ENCODE data around the gene MAT2A. TPM values are rescaled to one million over a fixed set of nuclear protein-coding genes. Genes with fewer than 3 reads are reported as not detected.

MAT2A gene
- total RNA-seq, 4 donors from 2014 or later = 66.2 to 185 (median 142) TPM

DNA sequence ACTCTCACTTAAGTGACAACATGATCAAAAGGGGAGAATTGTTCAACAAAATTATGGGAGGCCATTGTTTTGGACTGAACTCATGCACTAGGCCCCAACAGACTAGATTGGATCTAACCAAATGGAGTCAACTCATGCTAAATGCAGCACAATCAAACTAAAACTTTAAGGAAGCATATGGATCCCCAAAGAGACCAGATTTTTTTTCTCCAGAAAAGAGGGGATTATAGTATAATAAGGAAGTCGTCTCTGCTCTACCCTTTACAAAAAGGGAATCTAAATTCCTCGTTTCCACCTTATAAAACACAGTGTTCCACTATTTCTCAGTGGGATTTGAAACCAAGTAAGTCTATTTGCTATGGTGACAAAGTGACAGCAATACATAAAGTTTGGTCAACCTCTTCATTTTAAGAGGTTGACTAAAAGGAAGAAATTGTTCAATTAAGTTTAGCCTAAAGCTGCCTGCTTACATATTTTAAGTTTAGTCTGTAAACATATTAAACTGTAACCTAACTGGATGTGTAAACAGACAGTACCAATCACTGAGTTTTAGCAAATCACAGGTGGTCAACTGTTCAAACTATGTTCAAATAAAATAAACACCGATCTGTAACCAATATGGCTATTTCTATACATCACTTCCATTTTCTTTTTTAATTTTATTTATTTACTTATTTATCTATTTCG, 40.9 kb upstream of the MAT2A start:
- peaks cover 0 to 22% (median 2%) of the 10 kb centered on the region in 4 donors for H3K4me1 ChIP-seq
- no peaks in the 10 kb centered on the region for H3K9me3 ChIP-seq
- DNase-seq = no peak
- TF ChIP-seq, protein P1, sequence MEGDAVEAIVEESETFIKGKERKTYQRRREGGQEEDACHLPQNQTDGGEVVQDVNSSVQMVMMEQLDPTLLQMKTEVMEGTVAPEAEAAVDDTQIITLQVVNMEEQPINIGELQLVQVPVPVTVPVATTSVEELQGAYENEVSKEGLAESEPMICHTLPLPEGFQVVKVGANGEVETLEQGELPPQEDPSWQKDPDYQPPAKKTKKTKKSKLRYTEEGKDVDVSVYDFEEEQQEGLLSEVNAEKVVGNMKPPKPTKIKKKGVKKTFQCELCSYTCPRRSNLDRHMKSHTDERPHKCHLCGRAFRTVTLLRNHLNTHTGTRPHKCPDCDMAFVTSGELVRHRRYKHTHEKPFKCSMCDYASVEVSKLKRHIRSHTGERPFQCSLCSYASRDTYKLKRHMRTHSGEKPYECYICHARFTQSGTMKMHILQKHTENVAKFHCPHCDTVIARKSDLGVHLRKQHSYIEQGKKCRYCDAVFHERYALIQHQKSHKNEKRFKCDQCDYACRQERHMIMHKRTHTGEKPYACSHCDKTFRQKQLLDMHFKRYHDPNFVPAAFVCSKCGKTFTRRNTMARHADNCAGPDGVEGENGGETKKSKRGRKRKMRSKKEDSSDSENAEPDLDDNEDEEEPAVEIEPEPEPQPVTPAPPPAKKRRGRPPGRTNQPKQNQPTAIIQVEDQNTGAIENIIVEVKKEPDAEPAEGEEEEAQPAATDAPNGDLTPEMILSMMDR (IDR thresholded peaks at IDR 0.05) = no peak
- TF ChIP-seq POLR2AphosphoS5 (IDR thresholded peaks at IDR 0.05) = no peak
- TF ChIP-seq POLR2A (IDR thresholded peaks at IDR 0.05) = no peak
- no peak for TF ChIP-seq EP300 (IDR thresholded peaks at IDR 0.05; ENCODE audit: low read depth)
- 62 to 88% methylated on average over 3 to 4 of the region's 4 CpGs for WGBS, 2 donors (ENCODE audit: low coverage in 1 of 2)
- no peak overlapping the region for H3K4me3 ChIP-seq
- H3K27me3 ChIP-seq = no peaks in the 10 kb centered on the region
- peak overlapping the region in 2 of 4 donors; percentile 61 to 76 for H3K27ac ChIP-seq
- intact Hi-C loops (cut with DNase I; ENCODE audit: low total_unique reads) = no loop called here
- H3K36me3 ChIP-seq = no peaks in the 10 kb centered on the region
- in situ Hi-C loops (cut with MboI; ENCODE audit: low pct_ligation_motif_present in 1 of 4, low pct_unique_long_range_greater_than_20kb in 1 of 4, low sequenced_read_pairs in 3 of 4) = no loop called here

DNA sequence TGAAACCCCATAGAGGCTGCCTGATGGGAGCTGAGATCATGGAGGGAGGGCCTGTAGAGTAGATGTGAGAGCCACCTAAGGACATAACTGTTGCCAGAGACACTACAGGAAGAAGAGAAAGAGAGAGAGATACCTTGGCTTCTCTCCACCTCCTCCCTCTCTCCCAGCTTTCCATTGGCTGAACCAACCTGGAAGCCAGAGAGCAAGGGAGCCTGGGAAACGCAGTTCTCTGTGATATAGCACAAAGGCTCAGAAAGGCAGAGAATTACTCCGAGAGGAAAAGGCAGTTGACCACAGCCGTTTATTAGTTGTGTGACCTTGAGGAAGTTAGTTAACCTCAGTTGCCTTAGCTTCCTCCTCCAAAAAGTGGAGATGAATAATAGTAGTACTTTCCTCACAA, 37.7 kb upstream of the MAT2A start:
- H3K4me3 ChIP-seq = no peak overlapping the region
- no peaks in the 10 kb centered on the region for H3K27me3 ChIP-seq
- TF ChIP-seq EP300 (IDR thresholded peaks at IDR 0.05; ENCODE audit: low read depth) (no peak), POLR2A (IDR thresholded peaks at IDR 0.05) (no peak), POLR2AphosphoS5 (IDR thresholded peaks at IDR 0.05) (no peak)
- TF ChIP-seq, protein P1 (IDR thresholded peaks at IDR 0.05) = no peak
- in situ Hi-C loops (cut with MboI; ENCODE audit: low pct_ligation_motif_present in 1 of 4, low pct_unique_long_range_greater_than_20kb in 1 of 4, low sequenced_read_pairs in 3 of 4) = no loop called here
- WGBS, 2 donors (ENCODE audit: low coverage in 1 of 2) = 43 to 66% methylated on average over 3 of the region's 3 CpGs
- H3K27ac ChIP-seq = peak overlapping the region in 1 of 4 donors; percentile 17
- H3K9me3 ChIP-seq = no peaks in the 10 kb centered on the region
- intact Hi-C loops (cut with DNase I; ENCODE audit: low total_unique reads) = no loop called here
- no peak for DNase-seq
- H3K36me3 ChIP-seq = no peaks in the 10 kb centered on the region
- peaks cover 0 to 46% (median 5%) of the 10 kb centered on the region in 4 donors for H3K4me1 ChIP-seq

GRCh38 chr2:85502720-85503119, 36.2 kb upstream of the MAT2A start:
- 17 to 69% methylated on average over 1 to 3 of the region's 3 CpGs for WGBS, 2 donors (ENCODE audit: low coverage in 1 of 2)
- Histone ChIP-seq H3K4me1 (peaks cover 0 to 46% (median 5%) of the 10 kb centered on the region in 4 donors), H3K36me3 (no peaks in the 10 kb centered on the region), H3K9me3 (no peaks in the 10 kb centered on the region), H3K27ac (no peak overlapping the region), H3K4me3 (no peak overlapping the region), H3K27me3 (no peaks in the 10 kb centered on the region)
- no peak for DNase-seq
- intact Hi-C loops (cut with DNase I; ENCODE audit: low total_unique reads) (no loop called here), in situ Hi-C loops (cut with MboI; ENCODE audit: low pct_ligation_motif_present in 1 of 4, low pct_unique_long_range_greater_than_20kb in 1 of 4, low sequenced_read_pairs in 3 of 4) (no loop called here)
- no peak for TF ChIP-seq POLR2AphosphoS5 (IDR thresholded peaks at IDR 0.05)
- no peak for TF ChIP-seq EP300 (IDR thresholded peaks at IDR 0.05; ENCODE audit: low read depth)
- TF ChIP-seq, protein P1 (IDR thresholded peaks at IDR 0.05) = no peak
- no peak for TF ChIP-seq POLR2A (IDR thresholded peaks at IDR 0.05)

DNA sequence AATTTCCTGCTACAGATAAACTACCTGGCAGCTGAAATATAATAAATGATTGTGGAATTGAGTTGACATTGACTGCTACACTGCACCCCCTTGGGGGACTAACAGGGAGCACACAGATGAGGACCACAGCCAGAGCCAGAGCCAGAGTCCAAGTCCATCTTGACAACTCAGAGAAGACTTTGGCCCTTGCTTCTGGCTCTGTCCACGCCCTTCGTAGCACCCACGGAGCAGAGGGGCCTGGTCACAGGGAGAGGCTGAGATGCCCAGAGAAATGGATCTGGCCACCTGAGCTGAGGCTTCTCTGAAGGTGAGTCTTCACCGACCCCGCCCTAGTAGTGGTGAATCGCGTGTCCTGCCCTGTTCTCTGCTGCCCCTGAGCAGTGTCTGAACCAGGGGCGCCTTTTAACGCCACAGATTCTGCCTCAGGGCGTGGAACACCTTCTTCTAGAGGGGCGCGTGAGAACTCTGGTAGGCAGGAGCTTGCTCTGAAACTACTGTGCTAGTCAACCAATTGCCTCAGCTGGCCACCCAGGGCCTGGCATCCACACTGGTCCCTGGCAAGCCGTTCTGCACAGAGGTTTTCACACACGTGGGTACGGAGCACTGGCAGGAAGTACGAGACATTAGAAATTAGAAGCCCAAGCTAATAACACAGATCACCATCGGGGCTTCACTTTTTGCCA, 35.7 kb upstream of the MAT2A start:
- Histone ChIP-seq H3K27ac (peak overlapping the region; percentile 14 to 51 (median 26)), H3K27me3 (no peaks in the 10 kb centered on the region), H3K4me3 (no peak overlapping the region), H3K9me3 (no peaks in the 10 kb centered on the region), H3K4me1 (peaks cover 0 to 46% (median 5%) of the 10 kb centered on the region in 4 donors), H3K36me3 (no peaks in the 10 kb centered on the region)
- TF ChIP-seq, protein P1 (IDR thresholded peaks at IDR 0.05) = peak in 1 of 5 experiments; percentile 21
- TF ChIP-seq POLR2A (IDR thresholded peaks at IDR 0.05) (no peak), EP300 (IDR thresholded peaks at IDR 0.05; ENCODE audit: low read depth) (no peak), POLR2AphosphoS5 (IDR thresholded peaks at IDR 0.05) (no peak)
- 76% methylated on average over 15 of the region's 17 CpGs; no CpG with 5 or more reads in 1 of the 2 donors for WGBS, 2 donors (ENCODE audit: low coverage in 1 of 2)
- intact Hi-C loops (cut with DNase I; ENCODE audit: low total_unique reads) = no loop called here
- in situ Hi-C loops (cut with MboI; ENCODE audit: low pct_ligation_motif_present in 1 of 4, low pct_unique_long_range_greater_than_20kb in 1 of 4, low sequenced_read_pairs in 3 of 4) = no loop called here
- DNase-seq = peak; percentile 67
